ENCODE results near the gene ANKFN1.

- no peak for TF ChIP-seq CTCF (IDR thresholded peaks at IDR 0.05; ENCODE audit: low read length)
- no peak for TF ChIP-seq EZH2phosphoT487 (IDR thresholded peaks at IDR 0.05; ENCODE audit: low read length)
These were observed 10.9 kb upstream of the ANKFN1 start for GRCh38 chr17:56142325-56142724.

Data from MM.1S (cell line).